SKM-1 treated with dmso at 0.1 percent for 144 hours (cell line): ENCODE measurements around the gene NDUFS8.

Experiments
- DNase-seq: peaks from one replicate; lab custom pipeline; 2025; ENCODE audit not compliant: unreplicated experiment; lab: John Stamatoyannopoulos, UW

The NDUFS8 gene

GRCh38 chr11:68014947-68015447 lies 15.5 kb upstream of the NDUFS8 start:
- no peak for DNase-seq

- DNase-seq = no peak
These were observed 15.0 kb upstream of the NDUFS8 start for GRCh38 chr11:68015467-68015866.

GRCh38 chr11:68016161-68016903 lies 14.1 kb upstream of the NDUFS8 start:
- no peak for DNase-seq

GRCh38 chr11:68016904-68017817 lies 13.3 kb upstream of the NDUFS8 start:
- no peak for DNase-seq

- DNase-seq = no peak
These were observed 12.3 kb upstream of the NDUFS8 start for GRCh38 chr11:68017980-68018729.

- DNase-seq = no peak
These were observed 11.7 kb upstream of the NDUFS8 start for GRCh38 chr11:68018730-68019190.

GRCh38 chr11:68019486-68019885 lies 11.0 kb upstream of the NDUFS8 start:
- DNase-seq = no peak

GRCh38 chr11:68020575-68020974 lies 9.9 kb upstream of the NDUFS8 start:
- DNase-seq = no peak

- DNase-seq = no peak
These were observed 9.2 kb upstream of the NDUFS8 start for GRCh38 chr11:68021167-68021787.

GRCh38 chr11:68022531-68022930 lies 8.0 kb upstream of the NDUFS8 start:
- no peak for DNase-seq

- DNase-seq = no peak
These were observed 6.0 kb upstream of the NDUFS8 start for GRCh38 chr11:68024508-68024907.

- no peak for DNase-seq
These were observed 5.4 kb upstream of the NDUFS8 start for GRCh38 chr11:68025047-68025446.

- no peak for DNase-seq
These were observed 3.9 kb upstream of the NDUFS8 start for GRCh38 chr11:68026391-68027105.

GRCh38 chr11:68027667-68028066 lies 2.8 kb upstream of the NDUFS8 start:
- no peak for DNase-seq

GRCh38 chr11:68028802-68029545 lies 1.5 kb upstream of the NDUFS8 start:
- no peak for DNase-seq

- DNase-seq = no peak
These were observed 623 bp downstream of the NDUFS8 start for GRCh38 chr11:68031144-68031464.

- DNase-seq = no peak
These were observed 1.5 kb downstream of the NDUFS8 start for GRCh38 chr11:68032003-68032402.

- DNase-seq = no peak
These were observed 2.7 kb downstream of the NDUFS8 start for GRCh38 chr11:68032997-68033707.

GRCh38 chr11:68033708-68034045 lies 3.2 kb downstream of the NDUFS8 start:
- DNase-seq = no peak
